ENCODE results near the gene CDH22. TPM values are rescaled to one million over a fixed set of nuclear protein-coding genes. Genes with fewer than 3 reads are reported as not detected.

Gene CDH22
- total and polyA plus RNA-seq, 2 experiments from 2014 or later = 0.08 to 0.10 TPM

DNA sequence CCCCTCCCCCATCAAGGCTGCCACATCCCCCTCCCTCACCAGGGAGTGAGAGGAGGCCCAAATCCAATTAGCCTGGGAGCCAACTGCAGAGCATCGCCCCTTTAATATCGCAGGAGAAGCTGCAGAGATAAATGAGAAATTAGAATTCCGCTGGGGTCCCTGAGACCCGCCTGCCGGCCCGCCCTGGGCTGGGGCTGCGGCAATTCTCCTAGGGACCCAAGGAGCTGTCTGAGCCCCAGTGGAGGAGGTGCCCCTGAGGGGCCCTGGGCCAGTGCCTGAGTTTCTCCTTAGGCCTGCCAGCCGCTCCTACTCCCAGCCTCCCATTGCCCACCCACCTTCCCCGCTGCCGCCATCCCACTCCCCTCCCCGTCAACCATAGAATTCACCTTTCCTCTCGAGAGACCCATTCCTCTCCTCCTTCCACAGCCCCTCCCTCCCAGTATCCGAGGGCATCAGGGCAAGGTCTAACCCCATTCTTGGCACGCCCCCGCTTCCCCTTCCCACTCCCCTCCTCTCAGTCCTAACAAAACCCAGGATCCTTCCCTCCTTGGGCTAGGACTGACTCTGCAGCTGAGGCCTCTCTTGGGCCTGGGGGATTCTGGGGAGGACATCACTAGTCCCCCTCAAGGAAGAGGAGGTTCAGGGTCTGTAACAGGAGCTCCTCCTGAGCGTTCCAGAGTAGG lies 20.0 kb upstream of the CDH22 start (continued):
- TF ChIP-seq POLR2AphosphoS5 (IDR thresholded peaks at IDR 0.05; ENCODE audit: low read depth) (no peak), CREB1 (CRISPR knock-in tag; IDR thresholded peaks at IDR 0.05; ENCODE audit: low read depth) (no peak)

DNA sequence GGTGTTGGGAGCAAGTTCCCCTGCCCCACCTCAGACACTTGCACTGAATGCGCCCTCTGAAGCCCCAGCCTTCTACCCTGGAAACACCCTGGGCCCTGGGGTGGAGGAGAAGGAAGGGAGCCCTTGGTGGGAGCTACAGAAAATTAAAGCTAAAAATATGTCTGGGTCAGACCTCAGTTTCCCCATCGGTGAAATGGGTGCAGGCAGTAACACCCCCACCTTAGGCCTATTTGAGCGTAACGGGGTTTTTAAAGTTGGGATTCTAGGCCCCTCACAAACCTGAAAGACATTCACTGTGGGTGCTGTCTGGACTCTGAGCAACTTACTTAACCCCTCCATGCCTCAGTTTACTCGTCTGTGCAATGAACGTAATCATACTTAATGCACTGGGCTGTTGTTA lies 19.3 kb upstream of the CDH22 start:
- peaks cover 6% of the 10 kb centered on the region; the same call in 1 of the 2 replicates for H3K4me1 ChIP-seq (ENCODE audit: insufficient read depth)
- H3K27me3 Mint-ChIP-seq (ENCODE audit: insufficient read depth, low read depth, poor library complexity) = peaks cover 6% of the 10 kb centered on the region
- H3K4me3 Mint-ChIP-seq = no peak overlapping the region

DNA sequence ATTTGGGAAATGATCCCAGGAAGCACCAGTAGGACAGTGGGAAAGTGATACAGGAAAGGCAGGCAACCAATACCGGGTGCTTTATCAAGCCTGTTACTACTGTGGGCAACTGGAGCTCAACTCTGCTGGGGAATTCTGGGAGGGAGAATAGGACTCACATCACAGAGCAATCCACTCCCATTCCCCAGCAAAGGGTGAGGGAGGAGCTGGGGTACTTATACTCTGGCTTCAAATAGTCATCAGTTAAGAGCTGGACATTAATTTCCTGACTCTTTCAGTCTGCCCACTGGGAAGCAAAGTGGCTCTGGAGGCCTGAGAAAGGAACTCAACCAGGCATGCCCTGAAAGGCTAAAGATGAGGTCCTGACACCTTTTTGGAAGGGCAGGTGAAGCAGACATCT lies 17.5 kb upstream of the CDH22 start:
- Histone ChIP-seq H3K36me3 (ENCODE audit: insufficient read depth) (no peaks in the 10 kb centered on the region), H3F3A (replicated peaks; ENCODE audit: low read depth) (no peaks in the 10 kb centered on the region), H2AFZ (no peak overlapping the region), H3K27me3 (ENCODE audit: insufficient read depth) (no peaks in the 10 kb centered on the region), H3K4me1 (ENCODE audit: insufficient read depth) (peaks cover 5% of the 10 kb centered on the region; the same call in 1 of the 2 replicates), H4K20me1 (replicated peaks; ENCODE audit: insufficient read depth) (no peaks in the 10 kb centered on the region), H3K79me2 (replicated peaks; ENCODE audit: insufficient read depth) (no peaks in the 10 kb centered on the region), H3K27ac (ENCODE audit: low read depth) (no peak overlapping the region), H3K4me2 (no peak overlapping the region), H3K4me3 (no peak overlapping the region), H3K9me2 (ENCODE audit: insufficient read depth) (no peaks in the 10 kb centered on the region)
- Mint-ChIP-seq H3K27ac (no peak overlapping the region), H3K36me3 (ENCODE audit: low read depth) (no peaks in the 10 kb centered on the region), H3K4me1 (peaks cover 16% of the 10 kb centered on the region), H3K9me3 (no peaks in the 10 kb centered on the region), H3K27me3 (ENCODE audit: insufficient read depth, low read depth, poor library complexity) (peaks cover 3% of the 10 kb centered on the region), H3K4me3 (no peak overlapping the region)
- ATAC-seq (no peak), DNase-seq (ENCODE audit: low spot score) (no peak)
- TF ChIP-seq JUNB (IDR thresholded peaks at IDR 0.05; ENCODE audit: unreplicated experiment) = no peak
- TF ChIP-seq, protein P1, sequence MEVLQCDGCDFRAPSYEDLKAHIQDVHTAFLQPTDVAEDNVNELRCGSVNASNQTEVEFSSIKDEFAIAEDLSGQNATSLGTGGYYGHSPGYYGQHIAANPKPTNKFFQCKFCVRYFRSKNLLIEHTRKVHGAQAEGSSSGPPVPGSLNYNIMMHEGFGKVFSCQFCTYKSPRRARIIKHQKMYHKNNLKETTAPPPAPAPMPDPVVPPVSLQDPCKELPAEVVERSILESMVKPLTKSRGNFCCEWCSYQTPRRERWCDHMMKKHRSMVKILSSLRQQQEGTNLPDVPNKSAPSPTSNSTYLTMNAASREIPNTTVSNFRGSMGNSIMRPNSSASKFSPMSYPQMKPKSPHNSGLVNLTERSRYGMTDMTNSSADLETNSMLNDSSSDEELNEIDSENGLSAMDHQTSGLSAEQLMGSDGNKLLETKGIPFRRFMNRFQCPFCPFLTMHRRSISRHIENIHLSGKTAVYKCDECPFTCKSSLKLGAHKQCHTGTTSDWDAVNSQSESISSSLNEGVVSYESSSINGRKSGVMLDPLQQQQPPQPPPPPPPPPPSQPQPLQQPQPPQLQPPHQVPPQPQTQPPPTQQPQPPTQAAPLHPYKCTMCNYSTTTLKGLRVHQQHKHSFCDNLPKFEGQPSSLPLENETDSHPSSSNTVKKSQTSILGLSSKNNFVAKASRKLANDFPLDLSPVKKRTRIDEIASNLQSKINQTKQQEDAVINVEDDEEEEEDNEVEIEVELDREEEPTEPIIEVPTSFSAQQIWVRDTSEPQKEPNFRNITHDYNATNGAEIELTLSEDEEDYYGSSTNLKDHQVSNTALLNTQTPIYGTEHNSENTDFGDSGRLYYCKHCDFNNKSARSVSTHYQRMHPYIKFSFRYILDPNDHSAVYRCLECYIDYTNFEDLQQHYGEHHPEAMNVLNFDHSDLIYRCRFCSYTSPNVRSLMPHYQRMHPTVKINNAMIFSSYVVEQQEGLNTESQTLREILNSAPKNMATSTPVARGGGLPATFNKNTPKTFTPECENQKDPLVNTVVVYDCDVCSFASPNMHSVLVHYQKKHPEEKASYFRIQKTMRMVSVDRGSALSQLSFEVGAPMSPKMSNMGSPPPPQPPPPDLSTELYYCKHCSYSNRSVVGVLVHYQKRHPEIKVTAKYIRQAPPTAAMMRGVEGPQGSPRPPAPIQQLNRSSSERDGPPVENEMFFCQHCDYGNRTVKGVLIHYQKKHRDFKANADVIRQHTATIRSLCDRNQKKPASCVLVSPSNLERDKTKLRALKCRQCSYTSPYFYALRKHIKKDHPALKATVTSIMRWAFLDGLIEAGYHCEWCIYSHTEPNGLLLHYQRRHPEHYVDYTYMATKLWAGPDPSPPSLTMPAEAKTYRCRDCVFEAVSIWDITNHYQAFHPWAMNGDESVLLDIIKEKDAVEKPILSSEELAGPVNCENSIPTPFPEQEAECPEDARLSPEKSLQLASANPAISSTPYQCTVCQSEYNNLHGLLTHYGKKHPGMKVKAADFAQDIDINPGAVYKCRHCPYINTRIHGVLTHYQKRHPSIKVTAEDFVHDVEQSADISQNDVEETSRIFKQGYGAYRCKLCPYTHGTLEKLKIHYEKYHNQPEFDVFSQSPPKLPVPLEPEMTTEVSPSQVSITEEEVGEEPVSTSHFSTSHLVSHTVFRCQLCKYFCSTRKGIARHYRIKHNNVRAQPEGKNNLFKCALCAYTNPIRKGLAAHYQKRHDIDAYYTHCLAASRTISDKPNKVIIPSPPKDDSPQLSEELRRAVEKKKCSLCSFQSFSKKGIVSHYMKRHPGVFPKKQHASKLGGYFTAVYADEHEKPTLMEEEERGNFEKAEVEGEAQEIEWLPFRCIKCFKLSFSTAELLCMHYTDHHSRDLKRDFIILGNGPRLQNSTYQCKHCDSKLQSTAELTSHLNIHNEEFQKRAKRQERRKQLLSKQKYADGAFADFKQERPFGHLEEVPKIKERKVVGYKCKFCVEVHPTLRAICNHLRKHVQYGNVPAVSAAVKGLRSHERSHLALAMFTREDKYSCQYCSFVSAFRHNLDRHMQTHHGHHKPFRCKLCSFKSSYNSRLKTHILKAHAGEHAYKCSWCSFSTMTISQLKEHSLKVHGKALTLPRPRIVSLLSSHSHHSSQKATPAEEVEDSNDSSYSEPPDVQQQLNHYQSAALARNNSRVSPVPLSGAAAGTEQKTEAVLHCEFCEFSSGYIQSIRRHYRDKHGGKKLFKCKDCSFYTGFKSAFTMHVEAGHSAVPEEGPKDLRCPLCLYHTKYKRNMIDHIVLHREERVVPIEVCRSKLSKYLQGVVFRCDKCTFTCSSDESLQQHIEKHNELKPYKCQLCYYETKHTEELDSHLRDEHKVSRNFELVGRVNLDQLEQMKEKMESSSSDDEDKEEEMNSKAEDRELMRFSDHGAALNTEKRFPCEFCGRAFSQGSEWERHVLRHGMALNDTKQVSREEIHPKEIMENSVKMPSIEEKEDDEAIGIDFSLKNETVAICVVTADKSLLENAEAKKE (CRISPR knock-in tag; IDR thresholded peaks at IDR 0.05) = no peak
- TF ChIP-seq ZNF331 (CRISPR knock-in tag; IDR thresholded peaks at IDR 0.05; ENCODE audit: low read depth) = no peak
- TF ChIP-seq, protein P2, sequence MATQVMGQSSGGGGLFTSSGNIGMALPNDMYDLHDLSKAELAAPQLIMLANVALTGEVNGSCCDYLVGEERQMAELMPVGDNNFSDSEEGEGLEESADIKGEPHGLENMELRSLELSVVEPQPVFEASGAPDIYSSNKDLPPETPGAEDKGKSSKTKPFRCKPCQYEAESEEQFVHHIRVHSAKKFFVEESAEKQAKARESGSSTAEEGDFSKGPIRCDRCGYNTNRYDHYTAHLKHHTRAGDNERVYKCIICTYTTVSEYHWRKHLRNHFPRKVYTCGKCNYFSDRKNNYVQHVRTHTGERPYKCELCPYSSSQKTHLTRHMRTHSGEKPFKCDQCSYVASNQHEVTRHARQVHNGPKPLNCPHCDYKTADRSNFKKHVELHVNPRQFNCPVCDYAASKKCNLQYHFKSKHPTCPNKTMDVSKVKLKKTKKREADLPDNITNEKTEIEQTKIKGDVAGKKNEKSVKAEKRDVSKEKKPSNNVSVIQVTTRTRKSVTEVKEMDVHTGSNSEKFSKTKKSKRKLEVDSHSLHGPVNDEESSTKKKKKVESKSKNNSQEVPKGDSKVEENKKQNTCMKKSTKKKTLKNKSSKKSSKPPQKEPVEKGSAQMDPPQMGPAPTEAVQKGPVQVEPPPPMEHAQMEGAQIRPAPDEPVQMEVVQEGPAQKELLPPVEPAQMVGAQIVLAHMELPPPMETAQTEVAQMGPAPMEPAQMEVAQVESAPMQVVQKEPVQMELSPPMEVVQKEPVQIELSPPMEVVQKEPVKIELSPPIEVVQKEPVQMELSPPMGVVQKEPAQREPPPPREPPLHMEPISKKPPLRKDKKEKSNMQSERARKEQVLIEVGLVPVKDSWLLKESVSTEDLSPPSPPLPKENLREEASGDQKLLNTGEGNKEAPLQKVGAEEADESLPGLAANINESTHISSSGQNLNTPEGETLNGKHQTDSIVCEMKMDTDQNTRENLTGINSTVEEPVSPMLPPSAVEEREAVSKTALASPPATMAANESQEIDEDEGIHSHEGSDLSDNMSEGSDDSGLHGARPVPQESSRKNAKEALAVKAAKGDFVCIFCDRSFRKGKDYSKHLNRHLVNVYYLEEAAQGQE (IDR thresholded peaks at IDR 0.05; ENCODE audit: unreplicated experiment) = no peak
- no peak for TF ChIP-seq NANOG (IDR thresholded peaks at IDR 0.05; ENCODE audit: borderline replicate concordance)
- no peak for TF ChIP-seq ZNF114 (CRISPR knock-in tag; IDR thresholded peaks at IDR 0.05)

More for the DNA sequence above, 19.3 kb upstream of the CDH22 start:
- no peaks in the 10 kb centered on the region; the same call in 1 of the 3 replicates for H3K9me3 Mint-ChIP-seq
- H3K36me3 ChIP-seq (ENCODE audit: insufficient read depth) = no peaks in the 10 kb centered on the region
- H3F3A ChIP-seq (replicated peaks; ENCODE audit: low read depth) = no peaks in the 10 kb centered on the region
- H2AFZ ChIP-seq = no peak overlapping the region
- H3K27ac ChIP-seq (ENCODE audit: low read depth) = no peak overlapping the region
- no peak overlapping the region for H3K4me2 ChIP-seq
- H4K20me1 ChIP-seq (replicated peaks; ENCODE audit: insufficient read depth) = no peaks in the 10 kb centered on the region
- H3K27ac Mint-ChIP-seq = no peak overlapping the region
- DNase-seq (ENCODE audit: low spot score) (no peak), ATAC-seq (no peak)
- H3K27me3 ChIP-seq (ENCODE audit: insufficient read depth) = no peaks in the 10 kb centered on the region
- H3K79me2 ChIP-seq (replicated peaks; ENCODE audit: insufficient read depth) = no peaks in the 10 kb centered on the region
- no peaks in the 10 kb centered on the region for H3K36me3 Mint-ChIP-seq (ENCODE audit: low read depth)
- TF ChIP-seq CREB1 (CRISPR knock-in tag; IDR thresholded peaks at IDR 0.05; ENCODE audit: low read depth) = no peak
- no peak for TF ChIP-seq ZNF331 (CRISPR knock-in tag; IDR thresholded peaks at IDR 0.05; ENCODE audit: low read depth)
- TF ChIP-seq NANOG (IDR thresholded peaks at IDR 0.05; ENCODE audit: borderline replicate concordance) = no peak
- H3K4me1 Mint-ChIP-seq = peaks cover 29% of the 10 kb centered on the region
- H3K9me2 ChIP-seq (ENCODE audit: insufficient read depth) = no peaks in the 10 kb centered on the region
- no peak overlapping the region for H3K4me3 ChIP-seq

All from GM23338 (cell line).